Measurements from ENCODE around the gene DNER.
"Not testable (repeated sequence)": the region's sequence is repeated elsewhere in the genome, so short reads cannot be mapped to it uniquely, and the experiment has no call there.

DNER gene

GRCh38 chr2:229714736-229715541 lies 584 bp upstream of the DNER start:
- no peak for DNase-seq (ENCODE audit: low read depth)

DNA sequence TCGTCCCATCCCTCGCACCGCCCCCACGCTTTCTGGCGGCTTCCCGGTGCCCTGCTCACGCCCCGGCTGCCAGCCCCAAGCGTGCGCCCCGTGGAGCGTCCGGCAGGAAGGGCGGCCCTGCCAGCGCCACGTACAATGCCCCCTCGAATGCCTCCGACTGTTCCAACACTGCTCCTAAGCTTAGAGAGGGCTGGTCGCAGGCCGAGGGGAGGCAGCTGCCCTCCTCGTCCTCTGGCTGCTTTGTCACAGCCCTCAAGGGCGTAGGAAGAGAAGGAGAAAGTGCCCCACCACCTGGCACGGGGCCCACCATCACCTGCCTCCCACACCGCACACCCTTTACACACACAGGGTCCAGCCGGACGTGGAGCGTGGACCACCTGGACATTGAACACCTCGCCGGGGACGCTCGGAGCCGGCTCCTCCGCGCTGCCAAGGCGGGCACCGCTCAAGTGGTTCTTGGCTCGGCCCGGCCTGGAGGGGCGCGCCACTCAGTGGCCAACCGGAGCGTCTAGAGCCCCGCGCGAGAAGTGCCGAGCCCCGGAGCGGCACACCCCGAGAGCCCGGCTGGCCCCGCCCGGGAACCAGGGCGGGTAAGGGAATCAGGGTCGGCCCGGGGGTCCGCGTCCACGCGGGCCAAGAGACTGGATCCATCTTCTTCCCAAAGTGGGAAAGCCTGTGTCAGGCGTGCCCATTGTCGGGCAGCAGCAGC lies 830 bp downstream of the DNER start:
- DNase-seq (ENCODE audit: low read depth), result no peak

GRCh38 chr2:229712136-229712535 lies 2.2 kb downstream of the DNER start:
- DNase-seq (ENCODE audit: low read depth), result no peak

DNA sequence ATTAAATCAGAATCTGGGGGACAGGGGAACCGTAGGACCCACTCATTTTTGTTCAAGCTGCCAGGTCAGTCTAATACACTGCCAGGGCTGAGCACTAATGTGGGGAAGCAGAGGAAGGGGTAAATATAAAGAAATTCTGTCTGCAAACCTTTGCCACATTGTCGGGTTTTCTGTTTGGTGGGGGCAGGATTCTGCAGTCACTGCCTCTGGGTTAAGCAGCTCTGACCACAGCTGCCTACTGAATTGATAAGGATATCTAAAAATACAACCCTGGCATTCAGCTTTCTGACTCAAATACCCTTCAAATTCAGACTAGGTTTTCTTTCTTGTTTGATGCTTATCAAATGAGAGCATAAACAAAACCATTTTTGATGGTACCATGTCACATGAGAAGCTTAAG lies 6.0 kb downstream of the DNER start:
- no peak for DNase-seq (ENCODE audit: low read depth)

DNA sequence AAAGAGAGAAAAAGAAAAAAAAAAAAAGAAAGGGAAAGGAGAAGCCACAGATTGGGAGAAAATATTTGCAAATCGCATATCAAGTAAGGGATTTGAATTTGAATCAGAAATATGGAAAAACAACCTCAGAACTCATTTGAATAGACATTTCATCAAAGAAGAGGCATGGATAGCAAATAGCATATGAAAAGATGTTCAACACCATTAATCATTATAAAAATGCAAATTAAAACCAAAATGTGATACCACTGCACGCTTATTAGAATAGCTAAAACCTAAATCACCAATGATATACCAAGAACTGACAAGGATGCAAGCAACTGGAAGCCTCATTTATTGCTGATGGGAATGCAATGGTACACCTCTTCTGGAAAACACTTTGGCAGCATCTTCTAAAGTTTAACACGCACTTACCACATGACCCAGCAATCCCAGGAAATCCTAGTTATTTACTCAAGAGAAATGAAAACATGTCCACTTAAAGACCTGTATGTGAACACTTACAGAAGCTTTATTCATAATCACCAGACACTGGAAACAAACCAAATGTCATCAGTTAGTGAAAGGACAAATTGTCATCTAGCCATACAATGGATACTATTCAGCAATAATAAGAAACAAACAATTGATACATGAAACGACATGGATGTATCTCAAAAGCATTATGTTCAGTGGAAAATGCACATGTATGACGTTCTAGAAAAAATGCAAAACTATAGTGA lies 10.3 kb downstream of the DNER start:
- no peak for DNase-seq (ENCODE audit: low read depth)

DNA sequence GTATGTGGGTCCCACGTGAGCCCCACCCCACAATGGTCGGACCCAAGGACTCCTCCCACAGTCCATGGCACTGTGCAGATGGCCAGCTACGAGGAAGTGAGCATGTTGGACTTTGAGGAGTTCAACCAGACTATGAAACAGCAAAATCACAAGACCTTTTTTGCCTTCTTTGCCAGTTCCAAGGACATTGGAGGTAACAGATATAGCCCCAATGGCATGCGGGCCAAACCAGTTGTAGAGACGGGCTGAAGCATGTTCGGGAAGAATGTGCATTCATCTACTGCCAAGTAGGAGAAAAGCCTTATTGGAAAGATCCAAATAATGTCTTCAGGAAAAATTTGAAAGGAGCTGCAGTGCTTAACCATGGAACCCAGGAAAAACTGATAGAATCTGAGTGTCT lies 12.6 kb downstream of the DNER start:
- no peak for DNase-seq (ENCODE audit: low read depth)

- DNase-seq (ENCODE audit: low read depth), result no peak
Measured at GRCh38 chr2:229701062-229701461, 13.3 kb downstream of the DNER start.

DNA sequence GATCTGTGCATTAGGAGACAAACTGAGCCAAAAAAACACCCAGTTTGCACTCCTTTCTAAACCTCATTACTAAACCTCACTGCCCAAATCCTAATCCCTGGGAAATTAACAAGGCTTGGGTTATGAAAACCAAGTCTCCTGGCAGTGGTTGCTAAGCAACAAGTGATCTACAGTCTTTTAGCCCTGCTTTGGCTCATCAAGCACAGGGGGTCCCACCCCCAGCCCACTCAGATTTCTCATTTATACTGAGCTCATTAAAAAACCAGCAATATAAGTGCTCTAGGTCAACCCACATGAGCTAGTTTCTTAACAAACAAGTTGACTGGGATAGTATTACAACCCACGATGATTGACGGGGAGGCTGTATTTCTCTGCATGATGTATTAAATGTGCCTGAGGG lies 18.4 kb downstream of the DNER start:
- no peak for DNase-seq (ENCODE audit: low read depth)

GRCh38 chr2:229693845-229694244 lies 20.5 kb downstream of the DNER start:
- not testable (repeated sequence) for DNase-seq (ENCODE audit: low read depth)

GRCh38 chr2:229691631-229692030 lies 22.7 kb downstream of the DNER start:
- no peak for DNase-seq (ENCODE audit: low read depth)

DNA sequence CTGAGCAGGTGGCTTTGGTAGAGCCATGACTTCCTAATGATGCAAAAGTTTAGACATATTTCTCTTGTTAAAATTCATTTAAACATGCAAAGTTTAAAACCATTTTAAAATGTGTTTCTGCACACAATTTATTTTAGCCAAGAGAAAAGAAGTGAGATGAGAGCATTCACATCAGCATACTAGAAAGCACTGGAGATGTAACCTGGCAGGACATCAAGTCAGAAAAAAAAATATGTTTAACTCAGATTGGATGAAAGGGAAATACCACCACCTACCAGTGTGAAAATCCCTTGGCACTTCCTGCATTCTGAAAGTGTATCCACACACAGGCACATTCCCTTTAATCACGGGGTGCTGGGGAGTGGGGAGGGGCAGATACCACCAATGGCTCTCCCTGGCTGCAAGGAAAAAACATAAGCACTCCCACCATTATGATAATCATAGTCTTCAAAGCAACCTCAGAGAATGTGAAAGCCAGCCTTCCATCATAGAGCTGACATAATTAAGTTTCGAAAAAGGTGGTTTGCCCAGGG lies 25.0 kb downstream of the DNER start:
- DNase-seq (ENCODE audit: low read depth), result no peak

GRCh38 chr2:229688141-229688540 lies 26.2 kb downstream of the DNER start:
- DNase-seq (ENCODE audit: low read depth), result no peak

GRCh38 chr2:229686122-229686919 lies 28.0 kb downstream of the DNER start:
- no peak for DNase-seq (ENCODE audit: low read depth)

GRCh38 chr2:229684942-229685562 lies 29.3 kb downstream of the DNER start:
- no peak for DNase-seq (ENCODE audit: low read depth)

DNA sequence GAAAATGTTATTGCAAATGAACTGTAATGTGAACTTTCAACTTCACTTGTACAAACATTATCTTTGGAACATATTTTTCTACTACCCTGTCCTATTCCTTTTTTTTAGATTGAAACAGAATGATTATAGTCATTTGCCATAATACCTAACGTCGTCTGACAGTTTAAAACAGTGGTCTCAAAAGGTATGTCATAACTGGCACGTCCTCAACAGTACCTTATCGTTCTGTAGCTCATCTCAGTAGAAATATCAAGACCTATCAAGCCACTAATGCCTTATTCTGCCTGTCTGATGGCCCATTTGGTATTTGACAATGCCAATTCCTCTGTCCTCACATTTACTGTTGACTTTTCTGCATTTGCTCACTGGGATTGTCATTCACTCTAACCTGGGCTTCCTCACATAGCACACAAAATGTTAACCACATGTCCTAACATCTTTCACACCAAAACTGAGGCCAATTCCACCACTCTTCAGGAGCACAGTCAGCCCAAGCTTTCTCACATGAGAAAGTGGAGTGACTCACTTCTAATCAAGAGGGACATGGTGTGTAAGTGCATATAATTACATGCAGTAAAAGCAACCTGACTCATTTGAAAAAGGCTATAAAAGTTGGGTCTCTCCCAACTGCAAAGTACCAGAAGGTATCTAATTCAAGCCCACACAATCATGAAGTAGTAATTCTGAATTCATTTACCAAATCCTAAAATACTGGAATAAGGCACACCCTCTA lies 34.8 kb downstream of the DNER start:
- no peak for DNase-seq (ENCODE audit: low read depth)

DNA sequence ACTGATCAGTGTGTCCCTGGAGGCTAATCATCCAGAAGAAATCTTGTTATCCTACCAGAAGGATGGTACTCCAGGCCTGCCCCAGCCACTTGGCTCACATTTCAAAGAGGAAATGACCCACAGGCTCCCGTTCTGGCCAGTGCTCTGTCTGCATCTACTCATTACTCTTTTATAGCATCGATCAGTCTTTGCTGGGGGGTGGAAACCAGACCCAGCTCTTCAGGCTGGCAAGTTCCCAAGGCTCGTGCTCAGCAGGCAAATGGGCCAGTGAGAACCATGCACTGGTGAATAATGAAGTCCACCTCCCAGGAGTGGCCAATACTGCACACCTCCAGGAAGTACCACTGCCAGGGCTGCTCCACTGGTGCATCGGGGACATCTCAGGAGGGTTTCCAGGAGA lies 38.8 kb downstream of the DNER start:
- DNase-seq (ENCODE audit: low read depth), result no peak

- DNase-seq (ENCODE audit: low read depth), result no peak
Measured at GRCh38 chr2:229674830-229675530, 39.4 kb downstream of the DNER start.

GRCh38 chr2:229673676-229674075 lies 40.7 kb downstream of the DNER start:
- no peak for DNase-seq (ENCODE audit: low read depth)

- DNase-seq (ENCODE audit: low read depth), result no peak
Measured at GRCh38 chr2:229672021-229672420, 42.3 kb downstream of the DNER start.

GRCh38 chr2:229669841-229670240 lies 44.5 kb downstream of the DNER start:
- DNase-seq (ENCODE audit: low read depth), result no peak
